KOPT-K1 (cell line): ENCODE measurements around the gene FAM20A.
"Not testable (repeated sequence)": the region's sequence is repeated elsewhere in the genome, so short reads cannot be mapped to it uniquely, and the experiment has no call there.

ENCODE experiments used
- H3K27ac ChIP-seq: fragments of 200-600 bp; sonication (generic); 2 replicates; pipeline ENCODE4 v1.5.1; 2016; ENCODE audit warnings: antibody characterized with exemption, mild to moderate bottlenecking, low read depth, low read length; ENCODE audit not compliant: poor library complexity, severe bottlenecking
- H3K36me3 ChIP-seq: fragments of 200-600 bp; sonication (generic); 2 replicates; pipeline ENCODE4 v1.5.1; 2017; ENCODE audit warnings: antibody characterized with exemption, mild to moderate bottlenecking, low read length, moderate library complexity; ENCODE audit not compliant: insufficient read depth
- H3K9me3 ChIP-seq: fragments of 200-600 bp; sonication (generic); 2 replicates; pipeline ENCODE4 v1.5.1; 2017; ENCODE audit warnings: antibody characterized with exemption, low read length, mild to moderate bottlenecking; ENCODE audit not compliant: insufficient read depth, poor library complexity, severe bottlenecking

The FAM20A gene

GRCh38 chr17:68492394-68493054, 108.6 kb downstream of the FAM20A start:
- H3K9me3 ChIP-seq, H3K27ac ChIP-seq, H3K36me3 ChIP-seq: not testable (repeated sequence)

GRCh38 chr17:68491381-68492231, 109.6 kb downstream of the FAM20A start:
- no peaks in the 10 kb centered on the region for H3K36me3 ChIP-seq
- H3K27ac ChIP-seq: no peak overlapping the region
- H3K9me3 ChIP-seq: no peaks in the 10 kb centered on the region

- Histone ChIP-seq H3K9me3 (no peaks in the 10 kb centered on the region), H3K36me3 (no peaks in the 10 kb centered on the region), H3K27ac (no peak overlapping the region)
Measured at GRCh38 chr17:68489919-68490318, 111.2 kb downstream of the FAM20A start.
